ENCODE data around the gene HOXA3.

Gene HOXA3

DNA sequence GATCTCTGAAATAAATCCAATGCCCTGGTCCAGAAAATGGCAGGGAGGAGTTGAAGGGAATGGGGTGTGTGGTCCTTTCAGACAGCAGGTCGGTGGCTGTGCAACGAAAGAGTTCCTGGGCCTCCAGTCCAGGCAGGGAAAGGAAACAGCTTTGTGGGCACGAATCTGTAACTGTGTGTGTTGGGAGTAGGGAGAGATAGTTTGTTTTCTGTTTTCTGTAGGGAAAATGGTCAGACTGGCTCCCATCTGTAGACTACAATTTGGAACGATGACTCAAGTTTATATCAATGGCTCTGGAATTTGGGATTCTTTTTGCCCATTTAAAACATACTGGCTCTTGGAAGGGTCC, 15.5 kb upstream of the HOXA3 start:
- DNase-seq, result peak; percentile 20
- no peaks in the 10 kb centered on the region for H3K36me3 Mint-ChIP-seq (ENCODE audit: low read depth)
- no peak overlapping the region for H3K4me3 Mint-ChIP-seq
- peaks cover 49% of the 10 kb centered on the region for H3K4me1 Mint-ChIP-seq (ENCODE audit: low read depth)
- H3K9me3 Mint-ChIP-seq, result no peaks in the 10 kb centered on the region
- peaks cover 89% of the 10 kb centered on the region for H3K27me3 Mint-ChIP-seq
- H3K27ac Mint-ChIP-seq, result peak overlapping the region; percentile 30

DNA sequence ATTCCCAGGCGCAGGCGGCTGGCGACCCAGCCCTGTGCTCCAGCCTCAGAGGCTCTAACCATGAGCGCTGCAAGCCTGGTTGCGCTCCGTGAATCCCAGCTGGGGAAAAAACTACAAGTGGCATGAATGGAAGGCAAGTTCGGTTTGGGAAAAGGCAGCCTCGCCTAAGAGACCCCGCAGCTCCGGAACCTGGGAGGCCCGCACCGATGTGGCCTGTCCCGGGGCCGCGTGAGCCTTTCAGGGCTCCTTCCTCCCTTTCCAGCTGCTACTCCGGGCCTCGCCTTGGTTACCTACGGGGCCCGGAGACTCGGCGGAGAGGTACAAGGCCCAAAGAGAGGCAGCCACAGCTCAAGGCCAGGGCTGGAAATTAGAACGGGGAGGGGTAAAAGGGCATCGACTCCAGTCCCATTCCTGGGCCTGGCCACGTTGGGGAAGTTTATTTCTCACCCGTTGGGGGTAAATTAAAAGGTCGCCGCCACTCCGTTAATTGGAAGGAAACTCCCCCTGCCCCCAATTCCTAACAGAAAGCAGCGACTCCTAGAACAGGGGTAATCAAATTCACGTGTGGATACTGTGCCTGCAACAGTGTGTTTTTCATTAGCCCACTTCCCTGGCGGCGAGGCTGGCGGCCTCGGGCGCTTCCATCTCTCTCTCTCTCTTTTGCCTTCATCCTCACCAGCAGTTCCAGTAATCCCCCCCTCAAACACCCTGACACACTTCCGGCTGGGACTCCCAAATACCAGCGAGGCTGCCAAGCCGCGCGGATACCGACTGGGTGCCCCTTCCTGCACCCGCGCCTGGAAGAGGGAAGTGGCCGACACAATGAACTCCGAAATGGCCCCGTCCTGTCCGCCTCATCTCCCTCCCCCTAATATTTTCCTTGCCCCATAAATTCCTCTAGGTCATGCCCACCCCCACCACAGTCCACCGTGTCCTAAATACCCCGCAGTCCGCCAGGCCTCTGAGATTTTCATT, 14.4 kb upstream of the HOXA3 start:
- H3K4me1 Mint-ChIP-seq (ENCODE audit: low read depth), result peaks cover 40% of the 10 kb centered on the region

DNA sequence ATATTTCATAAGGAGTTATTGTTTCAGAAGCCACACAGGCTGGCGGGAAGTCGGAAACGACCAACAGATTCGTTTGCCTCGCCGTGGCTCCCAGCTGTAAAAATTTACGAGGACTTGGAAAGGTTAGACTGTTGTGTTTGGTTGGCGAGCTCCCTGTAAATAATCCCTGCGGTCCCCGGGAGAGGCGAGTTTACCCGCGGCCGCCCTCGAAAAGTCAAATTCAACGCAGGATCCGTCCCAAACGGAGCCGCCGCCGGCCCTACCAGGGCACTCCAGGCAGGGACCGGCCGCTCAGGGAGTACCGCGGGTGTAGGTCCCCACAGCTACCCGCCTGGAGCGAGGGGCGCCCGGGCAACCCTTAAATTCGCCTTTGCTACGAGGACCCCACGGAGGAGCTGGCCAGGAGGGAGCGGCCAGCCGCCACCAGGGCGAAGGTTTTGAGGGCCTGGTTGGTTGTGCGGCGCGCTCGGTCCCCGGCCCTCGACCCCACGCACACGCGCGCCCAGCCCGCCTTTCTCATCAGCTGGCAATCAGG, 13.7 kb upstream of the HOXA3 start:
- H3K36me3 Mint-ChIP-seq (ENCODE audit: low read depth), result no peaks in the 10 kb centered on the region
- H3K27me3 Mint-ChIP-seq, result peaks cover 88% of the 10 kb centered on the region
- no peaks in the 10 kb centered on the region for H3K9me3 Mint-ChIP-seq
- DNase-seq, result peak; percentile 47
- peak overlapping the region; percentile 33 for H3K4me3 Mint-ChIP-seq
- peak overlapping the region; percentile 79 for H3K27ac Mint-ChIP-seq
- H3K4me1 Mint-ChIP-seq (ENCODE audit: low read depth), result peaks cover 36% of the 10 kb centered on the region

More for the DNA sequence above, 14.4 kb upstream of the HOXA3 start:
- Mint-ChIP-seq H3K4me3 (peak overlapping the region; percentile 21), H3K36me3 (ENCODE audit: low read depth) (no peaks in the 10 kb centered on the region), H3K27me3 (peaks cover 91% of the 10 kb centered on the region), H3K27ac (peak overlapping the region; percentile 26), H3K9me3 (no peaks in the 10 kb centered on the region)
- DNase-seq, result peak; percentile 43

DNA sequence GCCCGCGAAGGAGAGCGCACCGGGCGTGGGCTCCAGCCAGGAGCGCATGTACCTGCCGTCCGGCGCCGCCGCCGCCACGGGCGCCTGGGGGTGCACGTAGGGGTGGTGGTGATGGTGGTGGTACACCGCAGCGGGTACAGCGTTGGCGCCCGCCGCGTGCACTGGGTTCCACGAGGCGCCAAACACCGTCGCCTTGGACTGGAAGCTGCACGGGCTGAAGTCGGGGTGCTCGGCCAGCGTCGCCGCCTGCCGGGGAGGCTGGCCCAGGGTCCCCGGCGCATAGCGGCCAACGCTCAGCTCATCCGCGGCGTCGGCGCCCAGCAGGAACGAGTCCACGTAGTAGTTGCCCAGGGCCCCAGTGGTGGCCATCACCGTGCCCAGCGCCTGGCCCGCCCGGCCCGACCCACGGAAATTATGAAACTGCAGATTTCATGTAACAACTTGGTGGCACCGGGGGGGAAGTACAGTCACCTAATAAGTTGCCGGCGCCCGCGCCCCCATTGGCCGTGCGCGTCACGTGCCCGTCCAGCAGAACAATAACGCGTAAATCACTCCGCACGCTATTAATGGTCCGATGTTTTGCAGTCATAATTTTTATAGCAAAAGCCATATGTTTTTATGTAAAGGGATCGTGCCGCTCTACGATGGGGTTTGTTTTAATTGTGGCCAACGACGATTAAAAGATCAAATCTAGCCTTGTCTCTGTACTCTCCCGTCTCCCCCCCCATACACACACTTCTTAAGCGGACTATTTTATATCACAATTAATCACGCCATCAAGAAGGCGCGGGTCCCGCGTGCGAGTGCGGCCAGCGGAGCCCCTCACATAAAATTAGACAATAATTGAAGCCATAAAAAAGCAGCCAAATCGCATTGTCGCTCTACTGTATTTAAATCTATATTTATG, 13.0 kb upstream of the HOXA3 start, which contains the start of gene HOXA9:
HOXA9 (minus strand) TSS at position 449 of the 907 bp plus-strand sequence; CDS start at position 369, 80 bp downstream.
- Mint-ChIP-seq H3K27me3 (peaks cover 86% of the 10 kb centered on the region), H3K36me3 (ENCODE audit: low read depth) (no peaks in the 10 kb centered on the region), H3K9me3 (no peaks in the 10 kb centered on the region), H3K4me1 (ENCODE audit: low read depth) (peaks cover 37% of the 10 kb centered on the region), H3K27ac (peak within 1 kb of the TSS; percentile 79), H3K4me3 (peak within 1 kb of the TSS; percentile 33)
- DNase-seq, result peak; percentile 53

DNA sequence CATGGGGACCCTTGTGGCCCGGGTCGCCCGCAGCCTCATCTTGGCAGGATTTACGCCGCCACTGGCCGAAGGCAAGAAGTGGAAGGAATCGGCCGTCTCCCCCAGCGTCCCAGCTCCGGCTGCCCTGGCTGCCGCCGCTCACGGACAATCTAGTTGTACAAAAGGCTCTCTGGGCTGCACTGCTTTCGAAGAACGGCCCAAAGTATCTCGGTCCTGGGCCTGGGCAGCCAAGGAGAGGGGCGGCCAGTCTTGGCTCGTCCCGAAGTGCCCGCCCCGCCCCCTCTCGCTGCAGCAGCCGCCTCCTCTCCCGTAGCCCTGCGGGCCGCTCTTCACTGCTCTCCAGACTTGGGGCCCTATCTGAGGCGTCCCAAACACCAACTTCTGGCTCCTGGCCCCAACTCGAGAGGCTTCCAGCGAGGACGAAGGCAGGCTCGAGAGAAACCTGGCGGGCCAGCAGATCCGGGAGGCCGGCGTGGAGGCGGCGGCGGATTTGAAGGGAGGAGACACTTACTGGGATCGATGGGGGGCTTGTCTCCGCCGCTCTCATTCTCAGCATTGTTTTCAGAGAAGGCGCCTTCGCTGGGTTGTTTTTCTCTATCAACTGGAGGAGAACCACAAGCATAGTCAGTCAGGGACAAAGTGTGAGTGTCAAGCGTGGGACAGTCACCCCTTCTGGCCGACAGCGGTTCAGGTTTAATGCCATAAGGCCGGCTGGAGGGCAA, 12.1 kb upstream of the HOXA3 start:
- peaks cover 37% of the 10 kb centered on the region for H3K4me1 Mint-ChIP-seq (ENCODE audit: low read depth)
- no peaks in the 10 kb centered on the region for H3K9me3 Mint-ChIP-seq
- no peaks in the 10 kb centered on the region for H3K36me3 Mint-ChIP-seq (ENCODE audit: low read depth)
- H3K4me3 Mint-ChIP-seq, result peak overlapping the region; percentile 20
- DNase-seq, result peak; percentile 53
- peaks cover 89% of the 10 kb centered on the region for H3K27me3 Mint-ChIP-seq
- H3K27ac Mint-ChIP-seq, result peak overlapping the region; percentile 59

DNA sequence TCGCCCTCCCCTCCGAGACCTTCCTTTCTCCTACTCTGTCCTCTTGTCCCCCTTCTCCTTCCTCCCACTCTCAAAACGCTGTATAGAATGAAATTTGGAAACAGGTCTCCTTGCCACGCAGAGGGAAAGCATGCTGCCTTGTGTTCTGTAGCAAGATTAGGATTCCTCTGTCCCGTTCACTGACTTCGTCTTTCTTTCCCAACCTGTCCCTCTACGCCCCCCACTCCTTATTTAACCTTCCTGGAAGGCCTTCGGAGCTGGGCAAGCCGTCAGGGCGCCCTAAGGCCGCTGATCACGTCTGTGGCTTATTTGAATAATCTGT, 11.6 kb upstream of the HOXA3 start:
- Mint-ChIP-seq H3K4me3 (no peak overlapping the region), H3K27ac (peak overlapping the region; percentile 3), H3K27me3 (peaks cover 89% of the 10 kb centered on the region), H3K4me1 (ENCODE audit: low read depth) (peaks cover 37% of the 10 kb centered on the region), H3K9me3 (no peaks in the 10 kb centered on the region), H3K36me3 (ENCODE audit: low read depth) (no peaks in the 10 kb centered on the region)
- DNase-seq, result no peak

DNA sequence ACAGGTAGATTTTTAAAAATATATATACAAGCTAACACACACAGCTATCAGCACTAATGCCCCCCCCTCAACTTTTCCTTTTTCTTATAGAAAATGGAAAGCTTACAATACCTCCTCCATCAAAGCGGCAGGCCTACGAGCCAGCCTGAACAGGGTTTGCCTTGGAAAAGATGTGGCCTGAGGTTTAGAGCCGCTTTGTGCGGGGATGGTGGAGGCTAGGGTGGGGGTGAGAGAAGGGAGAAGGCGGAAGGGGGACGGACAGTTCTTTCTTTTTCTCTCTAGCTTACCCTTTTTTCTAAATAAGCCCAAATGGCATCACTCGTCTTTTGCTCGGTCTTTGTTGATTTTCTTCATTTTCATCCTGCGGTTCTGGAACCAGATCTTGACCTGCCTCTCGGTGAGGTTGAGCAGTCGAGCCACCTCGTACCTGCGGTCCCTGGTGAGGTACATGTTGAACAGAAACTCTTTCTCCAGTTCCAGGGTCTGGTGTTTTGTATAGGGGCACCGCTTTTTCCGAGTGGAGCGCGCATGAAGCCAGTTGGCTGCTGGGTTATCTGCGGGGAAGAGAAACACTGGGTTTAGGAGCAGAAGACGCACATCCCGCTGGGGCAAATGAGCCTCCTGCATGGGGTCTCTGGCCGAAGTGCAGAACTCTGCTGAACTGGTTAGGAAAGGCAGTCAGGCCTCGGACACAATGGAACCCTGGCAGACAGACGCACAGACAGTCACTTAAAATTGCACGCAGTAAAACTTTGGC, 11.1 kb upstream of the HOXA3 start:
- no peak overlapping the region for H3K4me3 Mint-ChIP-seq
- no peak overlapping the region for H3K27ac Mint-ChIP-seq
- peaks cover 89% of the 10 kb centered on the region for H3K27me3 Mint-ChIP-seq
- no peaks in the 10 kb centered on the region for H3K36me3 Mint-ChIP-seq (ENCODE audit: low read depth)
- peak; percentile 30 for DNase-seq
- H3K9me3 Mint-ChIP-seq, result no peaks in the 10 kb centered on the region
- peaks cover 35% of the 10 kb centered on the region for H3K4me1 Mint-ChIP-seq (ENCODE audit: low read depth)

DNA sequence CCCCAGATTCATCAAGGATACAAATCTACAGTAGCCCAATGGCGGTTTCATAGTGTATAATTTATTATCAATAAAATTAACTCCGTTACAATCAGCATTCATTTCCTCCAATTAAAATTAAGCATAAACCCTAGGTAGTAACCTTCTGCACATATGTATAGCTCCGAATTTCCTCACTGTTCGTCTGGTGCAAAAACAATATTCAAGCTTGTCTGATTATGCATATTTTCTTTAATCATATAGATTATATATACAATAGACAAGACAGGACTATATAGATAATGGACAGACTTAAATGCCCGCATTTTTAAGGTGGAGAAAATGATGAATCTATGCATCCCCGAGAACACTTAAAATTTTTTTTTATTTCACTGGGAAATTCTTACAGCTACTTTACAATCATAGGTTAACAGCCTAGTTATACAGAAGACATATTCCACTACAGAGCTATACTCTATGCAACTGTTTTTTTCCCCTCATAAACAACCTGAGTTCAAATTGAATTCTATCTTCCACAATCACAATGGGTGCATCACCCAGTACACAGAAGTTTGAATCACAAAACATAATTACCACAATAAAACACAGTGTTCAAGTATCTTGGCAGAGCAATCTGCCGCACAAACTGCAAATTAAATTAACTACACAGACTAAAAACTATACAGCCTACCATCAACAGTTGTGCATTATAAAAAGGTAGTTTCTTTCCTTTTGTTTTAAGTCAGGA, 10.3 kb upstream of the HOXA3 start:
- H3K4me3 Mint-ChIP-seq, result no peak overlapping the region
- peaks cover 89% of the 10 kb centered on the region for H3K27me3 Mint-ChIP-seq
- no peak overlapping the region for H3K27ac Mint-ChIP-seq
- peaks cover 37% of the 10 kb centered on the region for H3K4me1 Mint-ChIP-seq (ENCODE audit: low read depth)
- no peaks in the 10 kb centered on the region for H3K36me3 Mint-ChIP-seq (ENCODE audit: low read depth)
- no peak for DNase-seq
- no peaks in the 10 kb centered on the region for H3K9me3 Mint-ChIP-seq

DNA sequence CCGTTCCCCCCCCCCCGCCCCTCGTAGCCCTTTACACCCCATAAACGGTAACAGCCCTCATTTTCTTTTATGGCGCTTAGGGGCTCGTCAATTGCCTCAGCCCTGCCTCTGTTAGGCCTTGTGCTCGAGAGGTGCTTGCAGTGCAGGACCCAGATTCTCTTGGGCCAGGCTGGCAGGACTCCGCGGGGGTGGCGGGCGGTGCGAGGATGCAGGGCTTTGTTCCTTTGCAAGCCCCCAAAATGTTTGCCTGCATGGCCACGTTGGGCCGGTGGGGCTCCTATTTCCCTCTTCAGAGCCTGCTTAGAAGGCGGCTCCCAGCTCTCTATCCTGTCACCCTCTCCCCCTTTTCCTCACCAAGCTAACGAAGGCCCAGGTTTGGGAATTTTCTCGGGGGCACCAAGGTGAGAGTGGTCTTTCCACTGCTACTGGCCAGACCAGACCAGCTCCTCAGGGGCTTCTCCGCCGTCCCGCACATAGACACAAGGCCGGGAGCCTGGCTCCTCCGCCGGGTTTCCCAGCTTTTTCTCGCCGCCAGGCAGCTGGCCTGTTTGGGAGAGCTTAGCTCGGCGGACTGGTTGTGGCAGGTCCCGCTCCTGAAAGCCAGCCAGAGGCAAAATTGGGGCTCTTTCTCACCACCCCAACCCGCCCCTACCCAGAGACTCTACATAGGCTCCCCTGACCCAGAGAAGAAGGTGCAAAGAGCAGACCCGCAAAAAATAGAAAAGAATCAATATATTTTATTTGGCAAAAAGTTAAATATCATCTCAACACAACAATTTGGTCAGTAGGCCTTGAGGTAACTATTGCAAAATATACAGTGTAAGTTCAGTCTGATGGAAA, 9.6 kb upstream of the HOXA3 start:
- Mint-ChIP-seq H3K4me3 (no peak overlapping the region), H3K27ac (no peak overlapping the region), H3K9me3 (no peaks in the 10 kb centered on the region), H3K27me3 (peaks cover 89% of the 10 kb centered on the region), H3K36me3 (ENCODE audit: low read depth) (no peaks in the 10 kb centered on the region), H3K4me1 (ENCODE audit: low read depth) (peaks cover 37% of the 10 kb centered on the region)
- DNase-seq, result peak; percentile 31

DNA sequence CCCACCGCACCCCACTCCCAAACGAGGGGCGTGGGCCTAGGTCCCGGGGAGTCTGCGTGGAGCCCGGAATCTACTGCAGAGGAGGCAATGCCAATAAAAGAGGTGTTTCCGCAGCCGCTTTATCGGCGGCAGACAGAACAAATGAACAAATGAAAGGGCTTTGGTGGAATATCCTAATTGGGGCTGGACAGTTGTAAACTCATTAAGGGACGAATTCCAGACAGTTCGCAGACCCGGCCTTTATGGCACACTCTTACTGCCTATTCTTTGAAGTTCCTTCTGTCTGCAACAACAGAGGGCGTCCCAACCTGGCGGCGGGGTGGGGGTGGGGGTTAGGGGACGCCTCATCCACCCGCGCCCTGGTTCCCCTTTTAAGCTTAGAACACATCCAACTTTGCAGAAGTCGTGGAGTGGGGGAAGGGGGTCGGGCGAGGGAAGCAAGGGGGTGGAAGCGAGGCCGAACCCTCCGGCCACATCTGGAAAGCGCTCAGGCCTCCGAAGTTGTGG, 8.9 kb upstream of the HOXA3 start:
- Mint-ChIP-seq H3K4me1 (ENCODE audit: low read depth) (peaks cover 38% of the 10 kb centered on the region), H3K27ac (no peak overlapping the region)
- DNase-seq, result no peak

DNA sequence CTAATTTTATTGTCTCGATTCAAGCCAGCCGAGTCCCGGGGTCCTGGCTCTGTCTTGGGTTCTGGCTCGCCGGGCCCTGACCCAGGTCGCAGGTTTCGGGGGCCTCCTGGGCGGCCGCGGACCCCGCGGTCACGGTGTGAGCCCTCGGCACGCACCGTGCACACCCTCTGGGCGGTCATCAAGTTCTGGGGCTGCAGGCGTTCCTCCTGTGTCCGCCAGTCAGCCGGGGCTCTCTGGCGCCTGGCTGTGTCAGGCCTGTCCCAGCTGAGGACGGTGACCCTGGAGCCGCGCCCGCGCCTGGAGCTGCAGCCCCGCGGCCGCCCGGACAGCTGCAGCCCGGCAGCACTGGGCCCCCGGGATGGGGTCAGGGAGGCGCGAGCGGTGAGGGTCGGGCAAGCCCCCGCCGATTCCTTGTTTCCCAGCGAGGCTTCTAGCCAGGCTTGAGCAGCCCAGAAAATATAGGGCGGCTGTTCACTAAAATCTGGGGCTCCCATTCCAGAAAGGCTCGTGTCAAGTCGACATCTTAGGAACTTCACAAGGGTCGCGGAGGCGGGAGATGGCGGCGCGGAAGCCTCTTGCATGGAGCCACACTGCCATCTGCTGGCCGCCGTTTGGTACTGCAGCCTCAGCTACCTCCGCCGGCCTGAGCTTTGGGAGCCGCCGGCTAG, 8.3 kb upstream of the HOXA3 start:
- DNase-seq, result peak; percentile 92
- H3K27ac Mint-ChIP-seq, result no peak overlapping the region
- peaks cover 89% of the 10 kb centered on the region for H3K27me3 Mint-ChIP-seq
- no peaks in the 10 kb centered on the region for H3K36me3 Mint-ChIP-seq (ENCODE audit: low read depth)
- H3K4me3 Mint-ChIP-seq, result peak overlapping the region; percentile 69
- no peaks in the 10 kb centered on the region for H3K9me3 Mint-ChIP-seq
- peaks cover 38% of the 10 kb centered on the region for H3K4me1 Mint-ChIP-seq (ENCODE audit: low read depth)

More for the DNA sequence above, 8.9 kb upstream of the HOXA3 start:
- peaks cover 88% of the 10 kb centered on the region for H3K27me3 Mint-ChIP-seq
- H3K9me3 Mint-ChIP-seq, result no peaks in the 10 kb centered on the region
- peak overlapping the region; percentile 69 for H3K4me3 Mint-ChIP-seq
- no peaks in the 10 kb centered on the region for H3K36me3 Mint-ChIP-seq (ENCODE audit: low read depth)

DNA sequence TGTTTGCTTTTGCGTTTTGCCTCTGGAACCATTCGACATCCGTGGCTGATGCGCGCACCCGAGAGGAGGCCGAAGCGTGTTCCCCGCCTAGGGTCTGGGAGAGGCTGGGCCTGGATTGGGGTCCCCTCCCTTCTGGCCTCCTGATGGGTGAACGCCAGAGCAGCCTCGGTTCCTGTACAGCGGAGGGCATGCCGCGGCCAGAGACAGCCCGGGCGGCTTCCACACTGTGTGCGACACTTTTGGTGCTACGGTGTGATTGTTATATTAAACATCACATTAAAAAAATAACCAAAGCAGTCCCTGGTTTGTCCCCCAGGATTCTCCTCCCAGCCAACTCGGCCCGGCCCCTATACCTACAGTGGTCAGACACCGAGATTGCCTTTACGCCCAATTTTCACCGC, 7.8 kb upstream of the HOXA3 start:
- peaks cover 90% of the 10 kb centered on the region for H3K27me3 Mint-ChIP-seq
- H3K36me3 Mint-ChIP-seq (ENCODE audit: low read depth), result no peaks in the 10 kb centered on the region
- H3K4me3 Mint-ChIP-seq, result peak overlapping the region; percentile 56

More for the DNA sequence above, 7.8 kb upstream of the HOXA3 start:
- Mint-ChIP-seq H3K9me3 (no peaks in the 10 kb centered on the region), H3K4me1 (ENCODE audit: low read depth) (peaks cover 40% of the 10 kb centered on the region), H3K27ac (no peak overlapping the region)
- peak; percentile 60 for DNase-seq
